RWPE2 (cell line): ENCODE data around the gene ABHD8.

ENCODE experiments used
- ATAC-seq: fragments of 200-7000 bp; cut with Tn5 transposase; 3 replicates; pipeline ENCODE4 v1.9.1; 2021; ENCODE audit warnings: low read depth
- DNase-seq: peaks from one replicate; pipeline ENCODE4 v3.0.0-alpha.2; 2020; ENCODE audit warnings: low spot score
- H3K27ac ChIP-seq: fragments of 450-650 bp; 2 replicates; pipeline ENCODE4 v1.5.1; 2017; ENCODE audit warnings: mild to moderate bottlenecking; ENCODE audit not compliant: poor library complexity, severe bottlenecking
- H3K27me3 ChIP-seq: fragments of 250-450 bp; sonication (Bioruptor Pico); 2 replicates; pipeline ENCODE4 v1.5.1; 2021; ENCODE audit warnings: mild to moderate bottlenecking, moderate library complexity; ENCODE audit not compliant: insufficient read depth, poor library complexity, severe bottlenecking
- H3K36me3 ChIP-seq: fragments of 250-450 bp; sonication (Bioruptor Pico); 2 replicates; pipeline ENCODE4 v1.5.1; 2020; ENCODE audit warnings: low read depth, mild to moderate bottlenecking, moderate library complexity
- H3K4me1 ChIP-seq: fragments of 250-450 bp; sonication (Bioruptor Pico); 2 replicates; pipeline ENCODE4 v1.5.1; 2021; ENCODE audit warnings: mild to moderate bottlenecking, moderate library complexity; ENCODE audit not compliant: insufficient read depth, poor library complexity, severe bottlenecking
- H3K4me3 ChIP-seq: fragments of 250-450 bp; sonication (Bioruptor Pico); 2 replicates; pipeline ENCODE4 v1.5.1; 2021; ENCODE audit warnings: mild to moderate bottlenecking, moderate library complexity; ENCODE audit not compliant: severe bottlenecking
- H3K9me3 ChIP-seq: fragments of 250-450 bp; sonication (Bioruptor Pico); 2 replicates; pipeline ENCODE4 v1.5.1; 2021; ENCODE audit warnings: mild to moderate bottlenecking, moderate library complexity; ENCODE audit not compliant: severe bottlenecking
- TF ChIP-seq, protein P1 (sequence below): fragments of 450-650 bp; IDR thresholded peaks from one replicate; pipeline ENCODE4 v1.5.1; 2017; ENCODE audit warnings: mild to moderate bottlenecking, moderate library complexity; ENCODE audit not compliant: poor library complexity, severe bottlenecking

ABHD8 gene

GRCh38 chr19:17321655-17322489 is 18.6 kb upstream of the ABHD8 start:
- no peaks in the 10 kb centered on the region for H3K9me3 ChIP-seq
- TF ChIP-seq, protein P1, sequence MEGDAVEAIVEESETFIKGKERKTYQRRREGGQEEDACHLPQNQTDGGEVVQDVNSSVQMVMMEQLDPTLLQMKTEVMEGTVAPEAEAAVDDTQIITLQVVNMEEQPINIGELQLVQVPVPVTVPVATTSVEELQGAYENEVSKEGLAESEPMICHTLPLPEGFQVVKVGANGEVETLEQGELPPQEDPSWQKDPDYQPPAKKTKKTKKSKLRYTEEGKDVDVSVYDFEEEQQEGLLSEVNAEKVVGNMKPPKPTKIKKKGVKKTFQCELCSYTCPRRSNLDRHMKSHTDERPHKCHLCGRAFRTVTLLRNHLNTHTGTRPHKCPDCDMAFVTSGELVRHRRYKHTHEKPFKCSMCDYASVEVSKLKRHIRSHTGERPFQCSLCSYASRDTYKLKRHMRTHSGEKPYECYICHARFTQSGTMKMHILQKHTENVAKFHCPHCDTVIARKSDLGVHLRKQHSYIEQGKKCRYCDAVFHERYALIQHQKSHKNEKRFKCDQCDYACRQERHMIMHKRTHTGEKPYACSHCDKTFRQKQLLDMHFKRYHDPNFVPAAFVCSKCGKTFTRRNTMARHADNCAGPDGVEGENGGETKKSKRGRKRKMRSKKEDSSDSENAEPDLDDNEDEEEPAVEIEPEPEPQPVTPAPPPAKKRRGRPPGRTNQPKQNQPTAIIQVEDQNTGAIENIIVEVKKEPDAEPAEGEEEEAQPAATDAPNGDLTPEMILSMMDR: no peak
- peaks cover 38% of the 10 kb centered on the region for H3K36me3 ChIP-seq
- DNase-seq (no peak), ATAC-seq (no peak; the same call in 2 of the 3 replicates)
- no peaks in the 10 kb centered on the region for H3K27me3 ChIP-seq
- no peak overlapping the region for H3K27ac ChIP-seq
- H3K4me3 ChIP-seq: no peak overlapping the region
- peaks cover 20% of the 10 kb centered on the region for H3K4me1 ChIP-seq

DNA sequence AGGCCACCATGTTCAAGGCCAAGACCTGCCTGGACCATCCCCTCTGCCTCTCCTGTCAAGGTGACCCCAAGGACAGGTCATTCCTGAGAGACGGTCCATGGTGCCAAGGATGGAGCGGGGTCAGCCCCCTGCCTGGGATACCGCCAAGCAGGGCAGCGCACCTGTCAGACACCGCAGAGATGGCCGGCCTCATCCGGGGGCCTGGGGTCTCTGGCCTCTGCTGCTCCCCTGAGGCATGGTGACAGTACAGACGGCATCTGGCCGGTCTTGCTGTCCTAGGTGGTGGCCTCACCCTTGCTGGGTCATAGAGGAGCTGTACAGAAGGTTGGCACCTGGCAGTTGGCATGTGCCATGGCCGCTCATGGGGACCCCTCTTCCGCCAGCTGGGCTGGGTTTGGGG is 17.2 kb upstream of the ABHD8 start:
- H3K9me3 ChIP-seq: no peaks in the 10 kb centered on the region
- peaks cover 9% of the 10 kb centered on the region for H3K4me1 ChIP-seq
- no peak overlapping the region for H3K4me3 ChIP-seq
- H3K27me3 ChIP-seq: no peaks in the 10 kb centered on the region
- no peak overlapping the region for H3K27ac ChIP-seq
- ATAC-seq (no peak), DNase-seq (no peak)
- TF ChIP-seq, protein P1: no peak
- peaks cover 52% of the 10 kb centered on the region for H3K36me3 ChIP-seq

GRCh38 chr19:17319473-17320238 is 16.4 kb upstream of the ABHD8 start:
- Histone ChIP-seq H3K9me3 (no peaks in the 10 kb centered on the region), H3K4me3 (no peak overlapping the region), H3K4me1 (peaks cover 9% of the 10 kb centered on the region), H3K36me3 (peaks cover 54% of the 10 kb centered on the region), H3K27me3 (no peaks in the 10 kb centered on the region), H3K27ac (no peak overlapping the region)
- DNase-seq: no peak
- TF ChIP-seq, protein P1: no peak
- no peak for ATAC-seq

- peaks cover 61% of the 10 kb centered on the region for H3K36me3 ChIP-seq
- H3K4me1 ChIP-seq: peaks cover 9% of the 10 kb centered on the region
- ATAC-seq (no peak), DNase-seq (no peak)
- no peak overlapping the region for H3K4me3 ChIP-seq
- TF ChIP-seq, protein P1: no peak
- H3K9me3 ChIP-seq: no peaks in the 10 kb centered on the region
- H3K27ac ChIP-seq: no peak overlapping the region
- no peaks in the 10 kb centered on the region for H3K27me3 ChIP-seq
Observed at GRCh38 chr19:17318966-17319365, 15.7 kb upstream of the ABHD8 start.
